ENCODE measurements around the gene ADAMTS17. TPM values are rescaled to one million over a fixed set of nuclear protein-coding genes. Genes with fewer than 3 reads are reported as not detected.

The ADAMTS17 gene
- total RNA-seq, 1 donor from 2014 or later, result 0.99 TPM

DNA sequence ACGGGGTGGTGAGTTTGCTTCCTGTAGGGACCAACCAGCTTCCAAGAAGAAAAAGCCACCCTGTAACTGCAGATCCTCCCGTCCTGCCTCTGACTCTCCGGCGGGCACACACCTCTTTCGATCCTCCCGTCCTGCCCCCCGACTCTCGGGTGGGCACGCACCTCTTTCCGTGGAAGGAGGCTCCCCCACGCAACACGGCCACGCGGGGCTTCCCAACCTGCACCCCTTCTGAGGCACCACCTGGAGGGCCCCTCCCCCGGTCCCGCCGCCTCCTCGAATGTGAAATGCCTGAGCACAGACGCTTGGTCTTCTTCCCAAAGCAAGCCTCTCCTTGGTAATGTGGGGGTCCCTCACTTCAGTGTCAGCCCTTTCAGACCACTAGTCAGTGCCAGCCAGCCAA, 7.3 kb downstream of the ADAMTS17 start:
- intact Hi-C loops (cut with micrococcal nuclease), result no loop called here
- Histone ChIP-seq H3K36me3 (no peaks in the 10 kb centered on the region), H3K4me3 (no peak overlapping the region), H3K27me3 (ENCODE audit: low read depth) (peaks cover 33% of the 10 kb centered on the region), H3K4me1 (no peaks in the 10 kb centered on the region), H3K27ac (replicated peaks) (no peak overlapping the region), H3K9me3 (replicated peaks) (no peaks in the 10 kb centered on the region)
- no peak for DNase-seq
- TF ChIP-seq, protein P1, sequence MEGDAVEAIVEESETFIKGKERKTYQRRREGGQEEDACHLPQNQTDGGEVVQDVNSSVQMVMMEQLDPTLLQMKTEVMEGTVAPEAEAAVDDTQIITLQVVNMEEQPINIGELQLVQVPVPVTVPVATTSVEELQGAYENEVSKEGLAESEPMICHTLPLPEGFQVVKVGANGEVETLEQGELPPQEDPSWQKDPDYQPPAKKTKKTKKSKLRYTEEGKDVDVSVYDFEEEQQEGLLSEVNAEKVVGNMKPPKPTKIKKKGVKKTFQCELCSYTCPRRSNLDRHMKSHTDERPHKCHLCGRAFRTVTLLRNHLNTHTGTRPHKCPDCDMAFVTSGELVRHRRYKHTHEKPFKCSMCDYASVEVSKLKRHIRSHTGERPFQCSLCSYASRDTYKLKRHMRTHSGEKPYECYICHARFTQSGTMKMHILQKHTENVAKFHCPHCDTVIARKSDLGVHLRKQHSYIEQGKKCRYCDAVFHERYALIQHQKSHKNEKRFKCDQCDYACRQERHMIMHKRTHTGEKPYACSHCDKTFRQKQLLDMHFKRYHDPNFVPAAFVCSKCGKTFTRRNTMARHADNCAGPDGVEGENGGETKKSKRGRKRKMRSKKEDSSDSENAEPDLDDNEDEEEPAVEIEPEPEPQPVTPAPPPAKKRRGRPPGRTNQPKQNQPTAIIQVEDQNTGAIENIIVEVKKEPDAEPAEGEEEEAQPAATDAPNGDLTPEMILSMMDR (IDR thresholded peaks at IDR 0.05; ENCODE audit: borderline replicate concordance), result no peak

DNA sequence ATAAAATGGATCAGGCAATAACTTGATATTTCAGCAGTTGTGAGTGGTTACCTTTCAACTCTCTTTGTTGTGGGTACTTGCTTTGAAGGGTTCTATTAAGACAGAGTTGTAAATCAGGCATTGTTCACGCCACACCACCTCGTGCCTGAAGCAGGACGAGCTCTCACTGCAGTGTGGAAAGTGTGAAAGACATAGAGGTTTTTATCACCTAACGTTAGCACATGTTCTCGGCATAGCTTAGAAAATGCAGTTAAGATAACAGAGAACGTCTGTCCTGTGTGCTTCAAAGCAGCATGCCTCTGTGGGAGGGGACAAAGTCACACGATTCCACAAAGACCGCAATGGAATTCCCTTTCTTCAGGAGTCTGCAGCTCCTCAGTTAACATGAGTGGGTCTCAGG, 7.8 kb downstream of the ADAMTS17 start:
- intact Hi-C loops (cut with micrococcal nuclease), result no loop called here
- H3K27me3 ChIP-seq (ENCODE audit: low read depth), result peaks cover 32% of the 10 kb centered on the region
- H3K27ac ChIP-seq (replicated peaks), result no peak overlapping the region
- no peaks in the 10 kb centered on the region for H3K4me1 ChIP-seq
- DNase-seq, result no peak
- no peak overlapping the region for H3K4me3 ChIP-seq
- no peaks in the 10 kb centered on the region for H3K36me3 ChIP-seq
- TF ChIP-seq, protein P1 (IDR thresholded peaks at IDR 0.05; ENCODE audit: borderline replicate concordance), result no peak
- no peaks in the 10 kb centered on the region for H3K9me3 ChIP-seq (replicated peaks)

DNA sequence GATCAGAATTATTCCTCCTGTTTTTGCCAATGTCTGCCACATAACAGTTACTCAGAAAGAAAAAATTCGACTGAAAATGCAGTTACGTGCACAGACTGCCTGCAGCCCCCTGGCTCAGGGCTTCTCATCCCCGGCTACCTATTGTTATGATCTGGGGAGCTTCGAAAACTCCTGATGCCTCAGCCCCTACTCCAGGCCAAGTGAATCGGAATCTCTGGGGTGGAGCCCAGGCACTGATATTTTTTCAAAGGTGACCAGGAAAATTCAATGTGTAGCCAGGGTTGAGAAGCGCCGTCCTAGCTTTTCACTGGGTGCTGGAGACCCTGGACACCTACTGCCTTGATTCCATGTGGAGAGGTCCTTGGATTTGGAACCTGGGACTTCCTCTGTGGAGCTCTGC, 8.5 kb downstream of the ADAMTS17 start:
- Histone ChIP-seq H3K36me3 (no peaks in the 10 kb centered on the region), H3K9me3 (replicated peaks) (no peaks in the 10 kb centered on the region), H3K27me3 (ENCODE audit: low read depth) (peaks cover 24% of the 10 kb centered on the region), H3K4me1 (no peaks in the 10 kb centered on the region), H3K27ac (replicated peaks) (no peak overlapping the region), H3K4me3 (no peak overlapping the region)
- intact Hi-C loops (cut with micrococcal nuclease), result no loop called here
- TF ChIP-seq, protein P1 (IDR thresholded peaks at IDR 0.05; ENCODE audit: borderline replicate concordance), result no peak
- DNase-seq, result no peak

DNA sequence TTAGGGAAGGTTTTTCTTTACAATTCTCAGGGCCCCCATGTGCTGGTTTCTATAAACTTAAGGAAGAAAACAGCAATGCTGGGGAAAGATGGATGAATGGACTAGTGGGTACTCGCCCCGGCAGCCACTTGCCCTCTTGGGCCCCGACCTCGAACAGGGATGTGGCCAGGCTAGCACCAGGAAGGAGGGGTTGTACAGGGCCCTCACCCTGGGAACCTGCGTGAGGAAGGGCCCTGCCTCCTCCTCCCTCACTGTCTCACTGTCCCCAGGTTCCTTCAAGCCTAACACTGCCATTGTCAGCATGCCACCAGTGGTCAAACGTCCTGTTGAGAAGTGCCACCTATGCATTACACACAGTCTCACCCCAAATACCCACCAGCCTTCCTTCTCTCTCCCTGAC, 9.1 kb downstream of the ADAMTS17 start:
- H3K27ac ChIP-seq (replicated peaks), result no peak overlapping the region
- H3K4me1 ChIP-seq, result no peaks in the 10 kb centered on the region
- intact Hi-C loops (cut with micrococcal nuclease), result no loop called here
- TF ChIP-seq, protein P1 (IDR thresholded peaks at IDR 0.05; ENCODE audit: borderline replicate concordance), result no peak
- no peak for DNase-seq
- no peaks in the 10 kb centered on the region for H3K9me3 ChIP-seq (replicated peaks)
- no peak overlapping the region for H3K4me3 ChIP-seq
- no peaks in the 10 kb centered on the region for H3K36me3 ChIP-seq
- H3K27me3 ChIP-seq (ENCODE audit: low read depth), result peaks cover 20% of the 10 kb centered on the region

DNA sequence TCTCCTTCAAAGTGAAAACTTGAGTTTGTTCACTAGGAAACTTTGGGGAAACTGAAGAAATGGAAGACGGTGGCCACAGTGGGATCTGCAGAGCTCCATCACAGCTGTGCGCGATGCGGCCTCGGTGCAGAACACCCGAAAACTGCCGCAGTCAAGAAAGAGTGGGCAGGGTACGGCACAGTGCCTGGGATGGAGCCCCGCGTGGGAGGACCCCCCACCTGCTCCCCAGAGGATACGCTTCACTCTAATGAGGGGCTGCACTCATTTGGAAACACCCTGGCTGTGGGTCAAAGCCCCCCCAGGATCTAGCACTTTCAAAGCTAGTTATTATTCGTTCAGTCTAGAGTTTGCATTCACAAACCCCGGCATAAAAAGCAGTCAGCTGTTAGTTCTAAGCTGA, 9.5 kb downstream of the ADAMTS17 start:
- H3K27me3 ChIP-seq (ENCODE audit: low read depth), result peaks cover 18% of the 10 kb centered on the region
- no peak overlapping the region for H3K27ac ChIP-seq (replicated peaks)
- H3K9me3 ChIP-seq (replicated peaks), result no peaks in the 10 kb centered on the region
- intact Hi-C loops (cut with micrococcal nuclease), result no loop called here
- TF ChIP-seq, protein P1 (IDR thresholded peaks at IDR 0.05; ENCODE audit: borderline replicate concordance), result no peak
- H3K4me3 ChIP-seq, result no peak overlapping the region
- H3K4me1 ChIP-seq, result no peaks in the 10 kb centered on the region
- DNase-seq, result no peak
- no peaks in the 10 kb centered on the region for H3K36me3 ChIP-seq
